ENCODE measurements around the gene STK17A. TPM values are rescaled to one million over a fixed set of nuclear protein-coding genes. Genes with fewer than 3 reads are reported as not detected.
A peak's percentile ranks its signal among the peaks of the same experiment; 100 is the strongest.
"Not testable (repeated sequence)": the region's sequence is repeated elsewhere in the genome, so short reads cannot be mapped to it uniquely, and the experiment has no call there.

Gene STK17A
- total RNA-seq, 5 donors from 2014 or later (not counting 1 experiment from before 2014, with no cell fraction given): 101 to 120 (median 117) TPM

DNA sequence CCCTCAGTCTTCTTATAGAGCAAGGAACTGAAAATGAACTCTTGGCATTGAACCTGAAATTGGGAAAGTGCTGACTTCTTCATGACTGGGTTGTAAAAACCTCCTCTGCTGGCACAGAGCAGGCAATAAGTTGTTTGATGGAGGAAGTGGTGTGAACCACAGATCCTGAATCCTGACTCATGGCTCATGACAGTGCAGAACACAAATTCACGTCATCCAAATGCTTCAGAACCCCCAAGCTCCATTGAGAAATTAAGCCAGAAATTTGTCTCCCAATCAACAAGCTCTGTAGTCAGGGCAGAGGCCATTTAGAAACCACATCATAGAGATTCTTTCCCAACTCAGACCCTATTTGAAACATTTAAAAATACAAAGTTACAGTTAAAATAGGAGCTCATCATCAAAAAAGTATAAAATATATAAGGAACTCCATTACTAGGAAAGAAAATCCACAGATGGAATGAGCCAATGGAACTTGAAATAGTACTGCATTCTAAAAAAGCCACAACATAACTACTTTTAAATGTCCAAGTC lies 10.3 kb upstream of the STK17A start:
- Mint-ChIP-seq H3K9me3 (no peaks in the 10 kb centered on the region), H3K27me3 (no peaks in the 10 kb centered on the region), H3K4me1 (peaks cover 2 to 7% (median 6%) of the 10 kb centered on the region in 3 donors), H3K4me3 (no peak overlapping the region), H3K36me3 (no peaks in the 10 kb centered on the region), H3K27ac (peak overlapping the region in 1 of 2 donors; percentile 8)
- Histone ChIP-seq H3K4me1 (ENCODE audit: control insufficient read depth in 1 of 2, extremely low read depth in 1 of 2, insufficient read depth in 2 of 2, low read length in 2 of 2) (peaks cover 0 to 2% of the 10 kb centered on the region in 2 experiments), H3K4me3 (ENCODE audit: control insufficient read depth in 1 of 2, extremely low read depth in 1 of 2, low read length in 1 of 2) (no peak overlapping the region), H3K36me3 (ENCODE audit: control insufficient read depth in 2 of 2, extremely low read depth in 1 of 2, insufficient read depth in 1 of 2, low read length in 1 of 2) (no peaks in the 10 kb centered on the region), H3K27ac (ENCODE audit: low read length) (no peak overlapping the region), H3K9me3 (no peaks in the 10 kb centered on the region), H3K27me3 (replicated peaks in 1 of 2; ENCODE audit: control insufficient read depth in 2 of 2, extremely low read depth in 1 of 2, insufficient read depth in 2 of 2, low read length in 1 of 2) (no peaks in the 10 kb centered on the region)
- ChIA-PET CTCF (interaction anchor here (0.6 to 2.1 kb wide), 7 partner anchors 10 to 276 kb away, joined by 3 to 14 read pairs (median 4); partner anchors contain the start of gene STK17A (in 1 of the 2)), POLR2A (interaction anchor here (0.6 to 1.6 kb wide), 4 partner anchors 10 to 161 kb away, joined by 4 to 7 read pairs (median 4); partner anchors contain the start of gene STK17A (in 1 of the 2))
- DNase-seq (peak in 4 of 35 experiments; percentile 10 to 35 (median 24)), ATAC-seq (replicated peaks in 1 of 4) (peak; percentile 74 to 89 (median 80))
- WGBS (ENCODE audit: insufficient coverage): no CpG with 5 or more reads among the region's 1 CpG

DNA sequence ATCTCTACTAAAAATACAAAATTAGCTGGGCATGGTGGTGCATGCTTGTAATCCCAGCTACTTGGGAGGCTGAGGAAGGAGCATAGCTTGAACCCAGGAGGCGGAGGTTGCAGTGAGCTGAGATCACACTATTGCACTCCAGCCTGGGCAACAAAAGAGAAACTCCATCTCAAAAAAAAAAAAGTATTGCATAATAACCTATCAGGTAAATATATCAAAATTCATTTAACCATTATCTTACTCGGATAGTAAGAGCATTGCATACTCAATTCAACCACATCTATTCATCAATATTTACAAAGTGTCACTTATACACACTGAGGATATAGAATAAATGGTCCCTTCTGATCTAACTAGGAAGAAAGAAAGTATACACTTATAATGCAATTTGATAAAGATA lies 9.1 kb upstream of the STK17A start:
- ChIA-PET CTCF (interaction anchor here in 1 of 2 donors (1.2 kb wide), 1 partner anchor 8 kb away, joined by 4 read pairs; no protein-coding TSS in a partner anchor), POLR2A (interaction anchor here (0.6 to 1.6 kb wide), 2 partner anchors 9 to 141 kb away, joined by 7 read pairs; partner anchors contain the start of gene STK17A (in 1 of the 2))
- H3K4me3 ChIP-seq (ENCODE audit: control insufficient read depth in 1 of 2, extremely low read depth in 1 of 2, low read length in 1 of 2); H3K4me1 Mint-ChIP-seq; H3K36me3 Mint-ChIP-seq; H3K9me3 Mint-ChIP-seq; H3K27ac Mint-ChIP-seq; H3K4me3 Mint-ChIP-seq; H3K36me3 ChIP-seq (ENCODE audit: control insufficient read depth in 2 of 2, extremely low read depth in 1 of 2, insufficient read depth in 1 of 2, low read length in 1 of 2); H3K27ac ChIP-seq (ENCODE audit: low read length); DNase-seq; H3K27me3 Mint-ChIP-seq; ATAC-seq (replicated peaks in 1 of 4); H3K27me3 ChIP-seq (replicated peaks in 1 of 2; ENCODE audit: control insufficient read depth in 2 of 2, extremely low read depth in 1 of 2, insufficient read depth in 2 of 2, low read length in 1 of 2); H3K4me1 ChIP-seq (ENCODE audit: control insufficient read depth in 1 of 2, extremely low read depth in 1 of 2, insufficient read depth in 2 of 2, low read length in 2 of 2); H3K9me3 ChIP-seq: not testable (repeated sequence)
- no CpG with 5 or more reads among the region's 2 CpGs for WGBS (ENCODE audit: insufficient coverage)

DNA sequence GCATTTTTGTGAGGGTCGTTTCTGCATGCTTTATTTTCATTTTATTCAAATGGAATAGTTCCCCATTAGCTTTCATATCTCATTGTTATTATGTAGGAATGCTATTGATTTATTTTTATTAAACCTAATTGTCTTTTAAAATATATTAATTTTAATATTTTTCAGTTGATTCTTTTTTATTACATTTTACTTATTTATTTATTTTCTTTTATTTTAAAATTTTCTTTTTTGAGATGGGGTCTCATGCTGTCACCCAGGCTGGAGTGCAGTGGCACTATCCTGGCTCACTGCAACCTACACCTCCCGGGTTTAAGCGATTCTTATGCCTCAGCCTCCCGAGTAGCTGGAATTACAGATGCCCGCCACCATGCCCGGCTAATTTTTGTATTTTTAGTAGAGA lies 7.4 kb upstream of the STK17A start:
- no peak overlapping the region for H3K4me3 ChIP-seq (ENCODE audit: control insufficient read depth in 1 of 2, extremely low read depth in 1 of 2, low read length in 1 of 2)

GRCh38 chr7:43576241-43576640 lies 6.7 kb upstream of the STK17A start:
- H3K36me3 ChIP-seq (ENCODE audit: control insufficient read depth in 2 of 2, extremely low read depth in 1 of 2, insufficient read depth in 1 of 2, low read length in 1 of 2): no peaks in the 10 kb centered on the region
- H3K27ac ChIP-seq (ENCODE audit: low read length): no peak overlapping the region
- no peaks in the 10 kb centered on the region for H3K9me3 Mint-ChIP-seq
- H3K9me3 ChIP-seq: no peaks in the 10 kb centered on the region
- H3K4me3 Mint-ChIP-seq: no peak overlapping the region
- ChIA-PET CTCF (interaction anchor here in 1 of 2 donors (0.7 kb wide), 1 partner anchor 146 kb away, joined by 3 read pairs; no protein-coding TSS in a partner anchor), POLR2A (no interaction called here)
- H3K27me3 Mint-ChIP-seq: peaks cover 0 to 2% of the 10 kb centered on the region in 2 donors
- no peak overlapping the region for H3K4me3 ChIP-seq (ENCODE audit: control insufficient read depth in 1 of 2, extremely low read depth in 1 of 2, low read length in 1 of 2)
- H3K4me1 ChIP-seq (ENCODE audit: control insufficient read depth in 1 of 2, extremely low read depth in 1 of 2, insufficient read depth in 2 of 2, low read length in 2 of 2): peaks cover 0 to 2% of the 10 kb centered on the region in 2 experiments
- H3K36me3 Mint-ChIP-seq: no peaks in the 10 kb centered on the region
- H3K27ac Mint-ChIP-seq: no peak overlapping the region
- WGBS (ENCODE audit: insufficient coverage): no CpG with 5 or more reads among the region's 3 CpGs
- DNase-seq (no peak), ATAC-seq (replicated peaks in 1 of 4) (no peak)
- H3K4me1 Mint-ChIP-seq: peaks cover 5 to 7% (median 5%) of the 10 kb centered on the region in 3 donors
- no peaks in the 10 kb centered on the region for H3K27me3 ChIP-seq (replicated peaks in 1 of 2; ENCODE audit: control insufficient read depth in 2 of 2, extremely low read depth in 1 of 2, insufficient read depth in 2 of 2, low read length in 1 of 2)

More for the DNA sequence above, 7.4 kb upstream of the STK17A start:
- CTCF ChIA-PET: interaction anchor here (0.7 to 1.7 kb wide), 5 partner anchors 27 to 147 kb away, joined by 3 to 6 read pairs (median 4); no protein-coding TSS in a partner anchor
- Histone ChIP-seq H3K27me3 (replicated peaks in 1 of 2; ENCODE audit: control insufficient read depth in 2 of 2, extremely low read depth in 1 of 2, insufficient read depth in 2 of 2, low read length in 1 of 2) (no peaks in the 10 kb centered on the region), H3K36me3 (ENCODE audit: control insufficient read depth in 2 of 2, extremely low read depth in 1 of 2, insufficient read depth in 1 of 2, low read length in 1 of 2) (no peaks in the 10 kb centered on the region), H3K27ac (ENCODE audit: low read length) (no peak overlapping the region), H3K4me1 (ENCODE audit: control insufficient read depth in 1 of 2, extremely low read depth in 1 of 2, insufficient read depth in 2 of 2, low read length in 2 of 2) (peaks cover 0 to 2% of the 10 kb centered on the region in 2 experiments), H3K9me3 (no peaks in the 10 kb centered on the region)
- H3K4me3 Mint-ChIP-seq: no peak overlapping the region
- H3K9me3 Mint-ChIP-seq: no peaks in the 10 kb centered on the region
- DNase-seq (no peak), ATAC-seq (replicated peaks in 1 of 4) (no peak)
- POLR2A ChIA-PET: interaction anchor here in 1 of 2 donors (0.6 kb wide), 1 partner anchor 38 kb away, joined by 3 read pairs; no protein-coding TSS in a partner anchor
- H3K36me3 Mint-ChIP-seq: no peaks in the 10 kb centered on the region
- H3K4me1 Mint-ChIP-seq: peaks cover 5 to 7% (median 5%) of the 10 kb centered on the region in 3 donors
- no CpG with 5 or more reads among the region's 6 CpGs for WGBS (ENCODE audit: insufficient coverage)
- H3K27me3 Mint-ChIP-seq: no peaks in the 10 kb centered on the region
- no peak overlapping the region for H3K27ac Mint-ChIP-seq

DNA sequence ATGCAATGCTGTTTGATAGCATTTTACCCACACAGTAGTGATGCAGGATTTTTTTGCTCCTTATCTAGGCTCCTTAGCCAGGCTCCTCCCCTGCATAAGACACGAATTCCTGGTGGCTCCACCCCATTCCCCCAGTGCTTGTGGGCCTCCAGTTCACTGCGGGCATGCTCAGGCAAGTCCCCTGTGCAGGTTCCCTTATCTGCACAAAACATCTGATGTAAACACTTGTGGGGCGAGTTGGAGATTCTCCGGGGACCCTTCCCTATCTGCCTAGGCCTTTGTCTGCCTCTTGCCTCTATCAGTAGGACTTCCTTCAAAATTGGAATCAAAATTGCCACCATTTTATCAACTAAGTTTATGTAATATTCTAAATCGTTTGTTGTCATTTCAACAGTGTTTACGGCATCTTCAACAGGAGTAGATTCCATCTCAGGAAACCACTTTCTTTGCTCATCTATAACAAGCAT lies 5.4 kb upstream of the STK17A start:
- Mint-ChIP-seq H3K27me3 (peaks cover 0 to 3% of the 10 kb centered on the region in 2 donors), H3K4me3 (no peak overlapping the region), H3K9me3 (no peaks in the 10 kb centered on the region), H3K4me1 (peaks cover 5 to 15% (median 11%) of the 10 kb centered on the region in 3 donors), H3K36me3 (no peaks in the 10 kb centered on the region), H3K27ac (no peak overlapping the region)
- Histone ChIP-seq H3K9me3 (no peaks in the 10 kb centered on the region), H3K4me3 (ENCODE audit: control insufficient read depth in 1 of 2, extremely low read depth in 1 of 2, low read length in 1 of 2) (no peak overlapping the region), H3K27me3 (replicated peaks in 1 of 2; ENCODE audit: control insufficient read depth in 2 of 2, extremely low read depth in 1 of 2, insufficient read depth in 2 of 2, low read length in 1 of 2) (no peaks in the 10 kb centered on the region), H3K36me3 (ENCODE audit: control insufficient read depth in 2 of 2, extremely low read depth in 1 of 2, insufficient read depth in 1 of 2, low read length in 1 of 2) (no peaks in the 10 kb centered on the region), H3K27ac (ENCODE audit: low read length) (no peak overlapping the region), H3K4me1 (ENCODE audit: control insufficient read depth in 1 of 2, extremely low read depth in 1 of 2, insufficient read depth in 2 of 2, low read length in 2 of 2) (peaks cover under 1 to 3% of the 10 kb centered on the region in 2 experiments)
- CTCF ChIA-PET: interaction anchor here (1.5 to 2.0 kb wide), 2 partner anchors 122 to 123 kb away, joined by 11 to 18 read pairs; no protein-coding TSS in a partner anchor
- no peak for DNase-seq
- POLR2A ChIA-PET: no interaction called here
- 46% methylated on average over 3 of the region's 6 CpGs for whole genome bisulfite sequencing (ENCODE audit: insufficient coverage)
- ATAC-seq (replicated peaks in 1 of 4): no peak

GRCh38 chr7:43583424-43584194 lies 701 bp downstream of the STK17A start:
- ChIA-PET CTCF (interaction anchor here (0.6 to 9.1 kb wide), 63 partner anchors 7 to 1643 kb away, joined by 3 to 548 read pairs (median 7); partner anchors contain the start of genes BLVRA (in 2 of the 2), COA1 (in 1 of the 2) and MRPS24 (in 1 of the 2)), POLR2A (interaction anchor here (0.5 to 3.9 kb wide), 19 partner anchors 7 to 660 kb away, joined by 3 to 131 read pairs (median 8); partner anchors contain the start of gene COA1 (in 2 of the 2))
- no peaks in the 10 kb centered on the region for H3K27me3 ChIP-seq (replicated peaks in 1 of 2; ENCODE audit: control insufficient read depth in 2 of 2, extremely low read depth in 1 of 2, insufficient read depth in 2 of 2, low read length in 1 of 2)
- H3K27me3 Mint-ChIP-seq: peaks cover 0 to 5% of the 10 kb centered on the region in 2 donors
- under 1% methylated on average over 55 of the region's 66 CpGs for WGBS (ENCODE audit: insufficient coverage)
- no peaks in the 10 kb centered on the region for H3K9me3 Mint-ChIP-seq
- ATAC-seq (replicated peaks in 1 of 4) (peak; percentile 33 to 48 (median 44)), DNase-seq (peak; percentile 51 to 82 (median 67))
- peaks cover 9 to 17% of the 10 kb centered on the region in 2 experiments for H3K4me1 ChIP-seq (ENCODE audit: control insufficient read depth in 1 of 2, extremely low read depth in 1 of 2, insufficient read depth in 2 of 2, low read length in 2 of 2)
- peaks cover 0 to 3% of the 10 kb centered on the region in 2 donors for H3K36me3 ChIP-seq (ENCODE audit: control insufficient read depth in 2 of 2, extremely low read depth in 1 of 2, insufficient read depth in 1 of 2, low read length in 1 of 2)
- peak overlapping the region; percentile 95 to 98 for H3K27ac Mint-ChIP-seq
- peak overlapping the region; percentile 96 to 99 (median 98) for H3K4me3 Mint-ChIP-seq
- H3K4me3 ChIP-seq (ENCODE audit: control insufficient read depth in 1 of 2, extremely low read depth in 1 of 2, low read length in 1 of 2): peak overlapping the region; percentile 94 to 96
- peaks cover 20 to 46% (median 32%) of the 10 kb centered on the region in 3 donors for H3K4me1 Mint-ChIP-seq
- peak overlapping the region; percentile 95 for H3K27ac ChIP-seq (ENCODE audit: low read length)
- no peaks in the 10 kb centered on the region for H3K9me3 ChIP-seq
- H3K36me3 Mint-ChIP-seq: peaks cover 5% of the 10 kb centered on the region

All from T-cell (primary cell).